C1 segment of cervical spinal cord (tissue), 14 donors: ENCODE measurements around the gene POU6F2.
"Not testable (repeated sequence)": the region's sequence is repeated elsewhere in the genome, so short reads cannot be mapped to it uniquely, and the experiment has no call there.

ENCODE experiments used
- DNase-seq, 14 donors: peaks; one replicate each; lab custom pipeline; 2025; lab: John Stamatoyannopoulos, UW

The POU6F2 gene

DNA sequence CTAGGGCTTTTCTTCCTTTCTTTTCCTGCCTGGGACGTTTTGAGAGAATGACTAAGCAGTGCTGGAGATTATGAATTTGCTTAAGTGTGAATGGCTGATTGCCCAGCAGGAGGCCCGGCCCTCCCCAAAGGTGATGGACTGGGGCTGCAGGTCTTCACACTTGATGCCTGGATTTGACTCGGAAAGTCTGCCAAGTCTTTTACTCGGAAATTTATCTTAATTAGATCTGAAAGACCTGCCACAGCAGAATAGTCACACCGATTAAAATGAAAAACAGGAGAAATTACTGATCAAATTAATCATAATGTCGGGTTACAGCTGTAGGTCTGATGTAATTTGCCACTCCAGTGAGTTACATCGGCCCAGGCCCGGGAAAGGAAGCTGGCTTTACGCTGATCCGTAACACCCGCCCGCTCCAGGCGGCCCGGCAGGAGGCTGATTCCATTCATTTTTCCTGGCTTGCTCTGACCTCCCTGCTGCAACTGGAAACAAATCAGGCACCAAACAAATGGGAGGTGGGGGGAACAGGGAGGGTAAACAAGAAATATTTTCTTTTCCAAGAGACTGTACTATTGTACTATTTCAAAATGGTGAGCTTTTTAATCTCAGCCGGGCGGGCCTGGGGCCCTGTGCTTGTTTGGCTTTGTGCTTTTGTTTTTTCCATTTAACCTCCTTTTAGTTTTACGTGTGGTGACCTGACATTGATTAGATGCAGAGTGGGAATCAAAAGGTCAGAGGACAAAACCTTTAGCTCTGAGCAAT, 376.1 kb downstream of the POU6F2 start:
- DNase-seq = peak in 3 of 14 donors; percentile 2 to 7 (median 3)

- no peak for DNase-seq
These were observed 378.0 kb downstream of the POU6F2 start for GRCh38 chr7:39355664-39356063.

DNA sequence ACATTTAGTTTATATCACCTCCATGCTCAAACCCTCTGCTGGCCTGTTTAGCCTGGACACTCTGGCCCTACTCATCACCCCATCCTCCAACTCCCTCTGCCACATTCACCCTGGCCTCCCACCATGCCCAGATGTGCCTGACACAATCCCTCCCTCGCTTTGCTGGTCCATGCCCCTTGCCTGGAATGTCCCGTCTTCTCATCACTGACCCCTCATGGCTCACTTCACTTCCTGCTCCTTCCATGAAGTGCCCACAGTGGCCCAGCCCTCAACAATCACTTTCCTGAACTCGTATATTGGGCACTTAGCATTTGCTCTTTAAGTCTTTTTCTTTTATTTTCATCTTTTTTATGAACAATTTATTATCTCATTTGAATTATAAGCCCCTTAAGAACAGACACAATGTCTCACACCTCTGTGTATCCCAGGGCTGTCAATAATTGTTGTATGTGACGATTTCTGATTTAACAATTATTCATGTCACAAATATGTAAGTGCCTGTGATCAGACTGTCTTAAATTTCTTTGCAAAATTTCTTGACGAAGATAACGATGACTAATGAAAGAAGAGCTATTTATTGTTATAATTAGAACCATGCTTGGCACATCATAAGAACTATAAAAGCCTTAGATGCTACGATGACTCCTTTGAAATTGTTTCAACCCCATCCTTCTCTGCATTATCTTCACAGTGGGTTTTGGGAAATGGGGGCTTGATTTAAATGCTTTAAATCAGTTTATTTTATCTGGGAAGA, 378.6 kb downstream of the POU6F2 start:
- no peak for DNase-seq

DNA sequence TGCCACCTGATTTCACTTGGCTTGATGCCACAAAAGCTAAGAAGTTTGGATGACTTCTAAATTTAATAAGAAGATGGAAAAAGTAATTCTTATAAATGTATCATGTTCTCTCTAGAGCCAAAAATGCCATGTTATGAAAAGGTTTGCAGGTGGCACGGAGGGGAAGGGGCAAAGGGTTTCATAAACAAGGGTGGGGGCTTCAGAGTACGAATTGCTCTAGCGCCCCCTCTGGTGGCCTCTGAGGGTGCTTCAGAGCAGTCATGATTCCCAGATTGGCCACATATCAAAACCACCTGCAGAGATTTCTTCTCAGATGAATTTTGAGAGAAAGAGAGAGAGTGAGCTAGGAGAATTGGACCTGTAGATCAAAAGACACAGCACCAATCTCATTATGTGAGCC, 379.9 kb downstream of the POU6F2 start:
- DNase-seq = no peak

DNA sequence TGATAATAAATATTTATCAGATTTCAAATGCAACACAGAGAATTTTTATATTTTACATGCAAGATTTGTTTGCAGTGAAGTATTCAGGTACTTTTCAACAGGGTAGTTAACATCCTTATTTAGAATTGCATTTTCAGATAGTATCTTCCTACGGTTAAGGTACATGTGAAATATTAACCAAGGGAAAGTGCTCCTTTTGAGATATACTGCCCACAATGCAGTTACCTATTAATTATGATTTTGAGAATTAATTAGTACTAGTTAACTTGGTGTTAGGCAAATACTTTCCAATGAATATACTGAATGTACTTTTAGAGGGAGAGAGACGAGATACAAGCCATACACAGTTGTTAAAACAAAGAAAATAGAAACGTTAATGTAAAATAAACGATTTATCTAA, 382.3 kb downstream of the POU6F2 start:
- no peak for DNase-seq

DNA sequence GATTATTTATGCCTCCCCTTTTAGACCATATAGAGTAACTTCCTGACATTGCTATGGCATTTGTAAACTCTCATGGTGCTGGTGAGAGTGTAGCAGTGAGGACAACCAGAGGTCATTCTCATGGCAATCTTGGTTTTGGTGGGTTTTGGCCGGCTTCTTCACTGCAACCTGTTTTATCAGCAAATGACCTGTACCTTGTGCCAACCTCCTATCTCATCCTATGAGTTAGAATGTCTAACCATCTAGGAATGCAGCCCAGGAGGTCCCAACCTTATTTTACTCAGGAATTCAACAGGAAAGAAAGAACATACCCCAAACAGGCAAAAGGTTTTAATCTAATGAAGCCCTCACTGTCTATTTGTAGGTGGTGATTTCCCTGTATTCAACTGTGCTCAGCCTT, 383.1 kb downstream of the POU6F2 start:
- DNase-seq = no peak

GRCh38 chr7:39365751-39366295, 388.1 kb downstream of the POU6F2 start:
- no peak for DNase-seq

- DNase-seq = no peak
These were observed 389.7 kb downstream of the POU6F2 start for GRCh38 chr7:39367451-39367850.

DNA sequence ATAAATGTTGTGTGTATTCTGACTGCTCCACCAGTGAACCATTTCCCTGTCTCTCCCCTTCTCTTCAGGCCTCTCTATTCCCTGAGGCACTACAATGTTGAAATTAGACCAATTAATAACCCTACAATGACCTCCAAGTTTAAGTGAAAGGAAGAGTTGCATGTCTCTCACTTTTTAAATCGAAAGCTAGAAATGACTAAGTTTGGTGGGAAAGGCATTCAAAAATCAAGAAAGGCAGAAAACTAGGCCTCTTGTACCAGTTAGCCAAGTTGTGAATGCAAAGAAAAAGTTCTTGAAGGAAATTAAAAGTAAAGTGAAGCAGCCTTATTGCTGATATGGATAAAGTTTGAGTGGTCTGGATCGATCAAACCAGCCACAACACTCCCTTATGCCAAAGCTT, 390.2 kb downstream of the POU6F2 start:
- no peak for DNase-seq

DNA sequence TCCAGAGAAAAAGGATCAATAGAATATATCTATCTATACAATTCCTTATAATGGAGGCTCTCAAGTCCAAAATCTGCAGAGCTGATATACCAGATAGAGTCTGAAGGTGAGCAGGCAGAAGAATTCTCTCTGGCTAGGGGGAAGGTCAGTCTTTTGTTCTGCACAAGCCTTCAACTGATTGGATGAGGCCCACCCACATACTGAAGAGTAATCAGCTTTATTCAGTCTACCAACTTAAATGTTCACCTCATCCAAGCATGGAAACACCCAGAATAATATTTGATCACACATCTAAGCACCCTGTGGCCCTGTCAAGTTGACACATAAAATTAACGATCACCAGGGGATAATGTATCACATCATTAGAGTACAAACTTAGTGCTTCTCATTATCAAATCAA, 394.7 kb downstream of the POU6F2 start:
- DNase-seq = no peak

GRCh38 chr7:39374436-39375040, 396.8 kb downstream of the POU6F2 start:
- no peak for DNase-seq

GRCh38 chr7:39375047-39375873, 397.6 kb downstream of the POU6F2 start:
- no peak for DNase-seq

GRCh38 chr7:39375874-39376190, 398.1 kb downstream of the POU6F2 start:
- no peak for DNase-seq

- DNase-seq = not testable (repeated sequence)
These were observed 399.2 kb downstream of the POU6F2 start for GRCh38 chr7:39376881-39377280.

DNA sequence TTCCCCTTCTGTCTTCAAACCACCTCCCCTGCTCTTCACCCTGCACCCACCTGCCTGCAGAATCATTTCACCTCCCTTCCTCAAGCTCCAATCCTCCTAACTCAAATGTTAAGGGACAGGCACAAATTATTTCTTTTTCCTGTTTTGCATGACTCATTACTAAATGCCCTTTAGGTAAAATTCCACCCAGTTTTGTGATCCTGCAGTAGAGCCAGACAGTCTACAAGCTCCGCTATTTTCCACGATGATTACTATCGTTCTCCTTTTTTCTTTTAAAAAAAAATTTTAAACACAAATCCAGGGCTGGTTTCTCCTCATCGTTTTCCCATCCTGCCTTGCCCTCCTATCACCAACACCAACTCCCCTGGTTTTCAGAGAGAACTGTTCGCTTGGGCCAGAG, 401.7 kb downstream of the POU6F2 start:
- DNase-seq = no peak

- DNase-seq = no peak
These were observed 405.4 kb downstream of the POU6F2 start for GRCh38 chr7:39383136-39383535.

DNA sequence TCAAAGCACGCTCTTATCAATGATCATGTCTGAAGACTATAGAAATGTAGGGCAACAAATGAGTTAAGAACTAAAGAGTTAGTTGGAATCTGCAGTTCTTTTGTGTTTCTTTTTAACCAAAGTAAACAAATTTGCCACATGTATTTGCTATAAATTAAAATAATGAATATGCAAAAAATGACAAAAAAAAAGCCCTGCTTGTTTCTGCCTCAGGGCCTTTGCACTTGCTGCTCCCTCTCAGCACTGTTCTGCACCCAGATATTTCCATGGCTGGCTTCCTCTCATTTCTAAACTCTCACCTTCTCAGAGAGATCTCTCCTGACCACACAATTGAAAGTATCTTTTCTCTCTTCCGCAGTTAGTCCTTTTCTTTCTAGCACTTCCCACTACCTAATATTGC, 406.7 kb downstream of the POU6F2 start:
- no peak for DNase-seq

- DNase-seq = no peak
These were observed 409.0 kb downstream of the POU6F2 start for GRCh38 chr7:39386718-39387117.

GRCh38 chr7:39392151-39392550, 414.4 kb downstream of the POU6F2 start:
- DNase-seq = no peak

- no peak for DNase-seq
These were observed 416.5 kb downstream of the POU6F2 start for GRCh38 chr7:39394105-39394680.

DNA sequence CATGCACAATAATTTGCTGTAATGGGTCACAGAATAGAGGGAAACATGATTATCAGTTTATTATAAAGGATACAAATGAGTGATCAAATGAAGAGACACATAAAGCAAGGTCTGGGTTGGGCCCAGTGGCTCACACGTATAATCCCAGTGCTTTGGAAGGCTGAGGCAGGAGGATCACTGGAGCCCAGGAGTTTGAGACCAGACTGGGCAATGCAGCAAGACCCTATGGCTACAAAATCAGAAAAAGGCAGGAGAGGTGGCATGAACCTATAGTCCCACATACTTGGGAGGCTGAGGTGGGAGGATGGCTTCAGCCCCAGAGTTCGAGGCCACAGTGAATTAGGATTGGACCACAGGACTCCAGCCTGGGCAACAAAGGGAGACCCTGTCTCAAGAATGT, 421.7 kb downstream of the POU6F2 start:
- no peak for DNase-seq
